HTERT RPE-1 (cell line): Measurements from ENCODE around the gene RRAS.

Source experiments
- in situ Hi-C: fragments of 300-500 bp; cut with MboI; formaldehyde crosslinking; loops from 4 replicates; pipeline ENCODE4 v1.14.3; 2020; ENCODE audit warnings: low sequenced_read_pairs

RRAS gene

DNA sequence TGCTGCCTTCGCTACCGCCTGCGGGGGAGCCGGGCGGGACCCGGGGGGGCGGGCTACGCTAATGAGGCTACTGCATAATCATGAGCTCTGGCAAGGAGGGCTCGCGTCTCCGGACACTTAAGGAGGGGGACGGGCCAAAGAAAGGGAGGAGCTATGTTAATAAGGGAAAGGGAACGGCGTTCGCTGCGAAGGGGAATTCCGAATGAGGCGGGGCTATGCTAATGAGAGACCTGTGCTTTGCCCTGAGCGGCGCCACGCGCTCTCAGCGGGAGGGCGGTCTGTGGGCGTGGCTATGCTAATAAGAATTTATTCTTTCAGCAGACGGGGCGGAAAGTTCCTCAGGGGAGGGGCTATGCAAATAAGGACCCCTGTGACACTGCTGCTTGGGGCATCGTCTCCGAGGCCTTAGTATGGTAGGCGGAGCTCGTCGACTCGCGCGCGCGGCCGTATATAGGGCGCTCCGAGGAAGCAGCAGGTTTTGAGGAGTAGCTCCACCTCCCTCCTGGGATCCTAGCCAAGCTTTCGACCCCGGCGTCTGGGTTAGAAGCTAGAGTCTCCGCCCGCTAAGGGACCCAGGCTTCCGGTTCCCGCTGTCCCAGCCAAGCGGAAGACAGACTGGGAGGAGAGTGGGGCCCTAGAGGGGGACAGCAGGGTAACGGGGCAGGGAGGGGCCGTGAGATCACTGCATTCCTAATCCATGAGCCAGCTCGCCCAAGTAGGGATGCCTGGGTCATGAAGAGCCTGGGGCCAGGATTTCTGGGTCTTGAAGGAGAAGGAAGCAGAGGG is at the start of gene RRAS:
TSS of gene RRAS (minus strand) at position 31 of the 786 bp plus-strand sequence. CDS start 45 bp downstream, outside the sequence.
- in situ Hi-C loops = no loop called here

DNA sequence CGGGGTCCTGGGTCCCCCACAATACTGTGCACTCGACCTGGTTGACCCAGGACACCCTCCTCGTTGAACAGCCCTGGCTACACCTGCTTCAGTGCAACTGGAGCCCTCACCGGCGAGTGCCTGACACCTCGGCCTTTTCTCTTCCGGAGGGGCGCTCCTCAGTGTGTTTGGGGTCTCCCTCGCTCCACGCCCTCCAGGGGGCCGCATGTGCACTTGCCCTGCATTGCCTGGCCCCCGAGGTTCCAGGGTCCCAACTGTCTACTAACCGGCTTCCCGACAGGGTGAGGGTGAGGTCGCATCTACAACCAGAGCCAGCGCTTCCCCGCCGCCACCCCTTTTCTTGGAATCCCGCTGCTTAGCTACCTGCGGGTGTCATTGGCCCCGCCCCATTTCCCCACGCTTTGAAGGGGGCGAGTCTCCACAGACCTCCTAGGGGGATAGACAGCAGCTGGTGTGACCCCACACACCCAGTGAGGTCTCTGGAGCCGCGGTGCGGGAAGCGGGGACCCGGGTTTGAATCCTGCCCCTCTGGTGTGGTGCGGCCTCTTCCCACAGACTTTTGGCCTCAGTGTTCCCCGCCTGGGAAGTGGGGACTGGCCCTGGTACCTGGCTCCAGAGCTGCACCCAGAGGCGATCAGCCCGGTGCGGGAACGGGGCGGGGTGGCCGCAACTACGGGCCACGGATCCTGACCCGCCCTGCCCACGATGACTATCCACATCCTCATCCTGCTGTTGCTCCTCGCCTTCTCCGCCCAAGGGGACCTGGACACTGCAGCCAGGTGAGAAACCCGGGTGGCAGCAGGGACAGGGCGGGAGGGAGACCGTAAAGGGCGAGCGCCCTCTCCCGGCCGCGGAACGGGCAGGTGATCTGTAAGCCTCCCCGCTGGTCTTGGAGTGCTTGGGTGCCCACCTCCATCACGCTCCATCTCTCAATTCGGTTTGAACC is 49.5 kb upstream of the RRAS start, which contains the start of gene ADM5:
TSS of gene ADM5 (plus strand) at position 462 of the 946 bp plus-strand sequence. CDS start at position 706, 244 bp downstream.
- in situ Hi-C loops = no loop called here

DNA sequence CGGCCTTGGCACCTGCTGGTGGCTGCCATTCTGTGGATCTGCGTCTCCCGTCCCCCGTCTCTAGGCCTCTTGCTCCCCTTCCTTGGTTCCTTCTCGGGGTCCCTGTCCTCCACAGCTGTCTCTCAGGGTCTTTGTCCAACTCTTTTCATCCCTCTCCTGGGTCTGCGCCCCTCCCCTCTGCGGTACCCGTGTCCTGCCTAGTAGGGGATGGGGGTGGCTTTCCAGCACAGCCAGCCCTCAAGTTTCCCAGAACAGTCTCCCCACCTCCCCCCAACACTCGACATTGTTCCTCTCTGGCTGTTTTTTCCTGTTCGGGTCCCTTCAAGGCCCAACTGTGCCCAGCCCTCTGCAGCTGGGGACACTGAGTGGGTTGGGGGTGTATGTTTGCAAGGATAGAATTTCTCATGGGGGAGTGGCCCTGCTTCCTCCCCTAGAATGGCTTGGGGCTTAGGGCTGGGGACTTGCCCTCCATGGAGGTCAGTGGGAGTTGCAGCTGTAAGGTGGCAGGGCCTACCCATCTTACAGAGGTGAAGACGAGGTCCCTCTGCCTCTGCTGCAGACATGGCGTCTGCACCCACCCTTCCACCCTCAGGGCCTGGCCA is 48.7 kb upstream of the RRAS start:
- in situ Hi-C loops = no loop called here

DNA sequence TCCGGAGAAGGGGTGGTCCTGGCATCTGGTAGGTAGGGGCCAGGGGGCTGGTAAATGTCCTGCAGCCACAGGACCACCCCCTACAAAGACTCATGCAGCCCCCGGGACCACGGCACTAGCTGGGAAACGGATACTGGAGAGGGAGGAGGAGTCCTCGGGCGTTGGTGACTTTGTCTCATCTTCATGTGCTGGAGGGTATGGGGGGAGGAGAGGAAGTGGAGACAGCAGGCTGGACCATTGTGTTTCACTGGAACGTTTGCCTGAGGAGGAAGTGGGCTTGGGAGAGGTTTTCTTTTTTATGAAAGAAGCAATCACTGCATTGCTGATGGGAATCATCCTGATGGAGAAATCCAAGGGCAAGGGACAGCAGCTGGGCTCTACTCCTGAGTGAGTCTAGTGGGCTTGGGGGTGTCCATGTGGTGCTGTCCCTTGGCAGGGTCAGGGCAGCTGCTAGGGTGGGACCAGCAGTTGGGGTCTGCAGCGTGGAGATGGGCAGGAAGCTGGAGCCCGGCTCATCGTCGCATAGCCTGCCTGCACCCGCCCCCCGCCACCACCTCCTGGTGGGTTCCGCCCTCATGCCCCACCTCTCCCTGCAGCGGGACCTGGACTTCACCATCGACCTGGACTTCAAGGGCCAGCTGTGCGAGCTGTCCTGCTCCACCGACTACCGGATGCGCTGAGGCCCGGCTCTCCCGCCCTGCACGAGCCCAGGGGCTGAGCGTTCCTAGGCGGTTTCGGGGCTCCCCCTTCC is 47.8 kb upstream of the RRAS start:
- in situ Hi-C loops = no loop called here

DNA sequence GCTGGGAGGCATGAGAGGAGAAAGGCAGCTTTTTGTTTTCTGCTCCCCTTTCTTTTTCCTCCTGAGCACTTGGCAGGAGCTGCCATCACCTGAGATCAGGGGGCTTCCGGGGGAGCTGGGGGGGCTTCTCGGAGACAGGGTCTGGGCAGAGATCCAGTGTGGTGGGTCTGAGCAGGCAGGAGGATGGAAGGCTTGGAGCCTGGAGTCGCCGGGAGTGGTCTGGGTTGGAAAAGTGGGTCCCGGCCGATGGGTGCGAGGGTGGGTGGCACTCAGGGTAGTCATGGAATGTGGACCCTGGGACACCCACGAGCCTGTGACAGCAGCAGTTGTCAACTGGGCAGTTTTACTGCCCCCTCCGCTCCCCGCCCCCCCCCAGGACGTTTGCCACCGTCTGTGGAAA is 47.2 kb upstream of the RRAS start:
- in situ Hi-C loops = no loop called here

DNA sequence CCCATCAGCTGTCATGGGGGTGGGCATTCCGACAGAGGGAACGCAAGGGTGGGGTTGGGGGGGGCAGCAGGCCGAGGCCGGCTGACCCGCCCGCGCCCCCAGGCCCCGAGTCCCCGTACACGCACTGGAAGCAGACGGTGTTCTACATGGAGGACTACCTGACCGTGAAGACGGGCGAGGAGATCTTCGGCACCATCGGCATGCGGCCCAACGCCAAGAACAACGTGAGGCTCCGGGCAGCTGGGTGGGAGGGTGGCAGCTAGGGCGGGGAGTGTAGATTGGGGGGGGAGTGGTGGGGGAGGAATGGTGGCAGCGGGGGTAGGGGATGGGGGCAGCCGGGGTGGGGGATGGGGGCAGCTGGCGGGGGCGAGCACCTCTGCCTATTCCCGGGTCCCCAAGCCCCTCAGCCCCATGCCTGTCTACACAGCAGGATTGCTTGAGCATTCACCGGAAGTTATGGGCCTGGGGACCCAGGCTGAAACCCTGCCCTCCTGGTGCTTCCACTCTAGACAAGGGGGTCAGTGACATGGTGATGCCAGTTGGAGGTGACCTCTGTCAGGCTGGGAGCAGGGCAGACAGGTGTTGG is 46.7 kb upstream of the RRAS start:
- in situ Hi-C loops = no loop called here

DNA sequence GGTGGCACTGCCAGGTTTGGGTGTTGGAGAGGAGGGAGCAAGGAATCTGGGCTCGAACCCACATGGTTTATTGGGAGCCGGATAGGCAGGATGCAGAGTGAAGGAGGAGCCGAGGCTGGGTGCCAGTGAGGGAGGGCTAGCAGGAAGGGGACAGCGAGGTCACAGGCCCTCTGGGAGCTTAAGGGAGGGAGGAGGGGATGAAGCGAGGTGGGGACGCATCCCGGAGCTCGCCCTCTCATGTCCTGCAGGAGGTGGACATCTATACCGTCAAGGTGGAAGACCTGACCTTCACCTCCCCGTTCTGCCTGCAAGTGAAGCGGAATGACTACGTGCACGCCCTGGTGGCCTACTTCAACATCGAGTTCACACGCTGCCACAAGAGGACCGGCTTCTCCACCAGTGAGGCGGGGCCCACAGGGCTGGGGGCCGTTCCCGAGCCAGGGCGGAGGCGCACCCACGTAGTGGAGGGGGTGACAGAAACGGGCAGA is 45.9 kb upstream of the RRAS start:
- in situ Hi-C loops = no loop called here

DNA sequence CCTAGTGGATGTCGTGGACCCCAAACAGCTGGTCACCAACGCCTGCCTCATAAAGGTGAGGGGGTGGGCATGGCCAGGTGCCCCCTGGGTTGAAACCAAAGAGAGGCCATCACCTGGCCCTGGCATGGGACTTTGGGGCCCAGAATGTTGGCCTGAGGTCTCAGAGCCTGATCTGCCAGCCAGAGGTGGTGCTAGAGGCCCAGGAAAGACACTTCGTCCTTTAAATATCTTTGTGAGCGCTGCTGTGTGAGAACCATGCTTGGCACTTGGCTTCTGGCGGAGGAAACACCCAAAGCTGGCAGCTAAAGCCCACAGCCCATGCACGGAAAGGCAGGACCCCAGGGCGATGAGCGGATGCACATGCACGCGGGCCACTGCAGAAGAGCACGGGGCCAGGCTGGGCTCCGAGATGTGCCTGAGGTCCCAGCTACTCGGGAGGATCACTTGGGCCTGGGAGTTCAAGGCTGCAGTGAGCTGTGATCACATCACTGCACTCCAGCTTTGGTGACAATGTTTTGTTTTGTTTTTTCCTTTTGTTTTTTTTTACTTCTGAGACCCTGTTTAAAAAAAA is 45.1 kb upstream of the RRAS start:
- in situ Hi-C loops = no loop called here

DNA sequence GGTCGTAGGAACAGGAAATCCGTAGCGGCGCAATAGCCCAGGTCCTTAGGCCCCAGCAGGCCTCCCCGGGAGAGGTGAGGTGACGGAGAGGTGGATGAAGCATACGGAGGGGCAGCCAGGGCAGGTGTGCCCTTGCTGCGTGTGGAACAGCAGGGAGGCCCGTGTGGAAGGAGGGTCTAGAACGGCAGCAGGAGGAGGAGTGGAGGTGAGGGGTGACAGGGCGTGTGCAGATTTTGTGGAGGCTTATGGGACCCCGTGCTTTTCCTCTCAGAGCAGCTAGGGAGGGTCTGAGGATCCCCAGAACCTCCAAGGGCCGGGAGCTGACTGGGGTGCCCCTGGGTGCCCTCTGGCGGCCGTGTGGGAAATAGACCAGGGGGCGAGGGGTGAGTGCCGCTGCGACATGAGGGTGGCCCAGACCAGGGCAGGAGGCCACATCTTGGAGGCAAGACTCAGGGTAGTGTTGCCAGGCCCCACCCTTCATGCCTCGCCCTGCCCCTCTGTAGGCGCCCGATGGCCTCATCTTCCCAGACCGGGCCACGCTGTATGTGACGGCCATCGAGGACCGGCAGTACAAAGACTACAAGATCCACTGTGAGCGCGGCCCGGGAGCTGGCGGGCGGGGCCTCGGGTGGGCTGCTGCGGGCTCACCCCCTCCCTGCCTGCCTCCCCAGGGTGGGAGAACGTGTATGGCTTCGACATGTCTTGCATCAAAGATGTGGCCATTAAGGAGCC is 44.5 kb upstream of the RRAS start:
- in situ Hi-C loops = no loop called here

DNA sequence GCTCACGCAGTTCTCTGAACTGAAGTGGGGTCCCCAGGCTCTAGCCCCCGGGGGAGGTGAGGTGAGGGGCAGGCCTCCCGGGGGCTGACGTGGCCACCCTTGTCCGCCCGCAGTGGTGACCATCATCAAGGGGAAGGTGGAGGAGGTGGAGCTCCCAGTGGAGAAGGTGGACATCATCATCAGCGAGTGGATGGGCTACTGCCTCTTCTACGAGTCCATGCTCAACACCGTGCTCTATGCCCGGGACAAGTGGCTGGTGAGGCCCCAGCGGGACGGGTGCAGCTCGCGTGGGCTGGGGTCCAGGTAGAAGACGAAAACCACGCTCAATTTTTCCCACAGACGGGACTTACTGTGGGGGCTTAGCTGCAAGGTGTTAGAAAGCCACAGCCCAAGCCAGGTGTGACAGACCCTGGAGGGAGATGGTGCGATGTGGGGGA is 43.9 kb upstream of the RRAS start:
- in situ Hi-C loops = no loop called here

DNA sequence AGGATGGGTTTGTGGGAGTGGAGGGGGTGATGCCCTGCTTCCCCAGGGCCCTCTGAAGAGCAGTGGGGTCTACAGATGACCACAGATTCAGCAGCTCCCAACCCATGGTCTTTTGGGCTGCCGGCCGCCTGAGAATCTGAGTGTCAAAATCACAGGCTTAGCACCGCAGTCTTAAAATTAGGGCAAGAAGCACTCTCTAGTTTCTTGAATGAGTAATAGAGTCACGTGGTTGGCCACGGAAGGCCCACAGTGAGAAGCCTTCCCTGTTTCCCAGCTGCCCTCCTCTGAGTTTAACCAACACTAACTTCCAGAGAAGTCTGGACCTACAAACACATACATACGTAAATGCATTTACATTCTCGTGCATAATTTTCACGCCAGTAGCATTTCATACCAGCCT is 42.3 kb upstream of the RRAS start:
- in situ Hi-C loops = no loop called here

DNA sequence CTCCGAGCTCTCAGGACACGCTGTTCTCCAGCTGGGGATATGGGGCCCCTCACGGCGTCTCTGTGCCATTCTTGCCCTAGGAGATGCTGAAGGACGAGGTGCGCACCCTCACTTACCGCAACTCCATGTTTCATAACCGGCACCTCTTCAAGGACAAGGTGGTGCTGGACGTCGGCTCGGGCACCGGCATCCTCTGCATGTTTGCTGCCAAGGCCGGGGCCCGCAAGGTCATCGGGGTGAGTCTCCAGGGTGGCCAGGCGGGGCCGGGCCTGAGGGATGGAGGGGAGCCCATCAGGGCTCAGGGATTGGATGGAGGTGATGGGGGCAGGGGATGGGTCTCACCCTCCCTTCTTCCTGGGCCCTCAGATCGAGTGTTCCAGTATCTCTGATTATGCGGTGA is 41.9 kb upstream of the RRAS start:
- in situ Hi-C loops = no loop called here

DNA sequence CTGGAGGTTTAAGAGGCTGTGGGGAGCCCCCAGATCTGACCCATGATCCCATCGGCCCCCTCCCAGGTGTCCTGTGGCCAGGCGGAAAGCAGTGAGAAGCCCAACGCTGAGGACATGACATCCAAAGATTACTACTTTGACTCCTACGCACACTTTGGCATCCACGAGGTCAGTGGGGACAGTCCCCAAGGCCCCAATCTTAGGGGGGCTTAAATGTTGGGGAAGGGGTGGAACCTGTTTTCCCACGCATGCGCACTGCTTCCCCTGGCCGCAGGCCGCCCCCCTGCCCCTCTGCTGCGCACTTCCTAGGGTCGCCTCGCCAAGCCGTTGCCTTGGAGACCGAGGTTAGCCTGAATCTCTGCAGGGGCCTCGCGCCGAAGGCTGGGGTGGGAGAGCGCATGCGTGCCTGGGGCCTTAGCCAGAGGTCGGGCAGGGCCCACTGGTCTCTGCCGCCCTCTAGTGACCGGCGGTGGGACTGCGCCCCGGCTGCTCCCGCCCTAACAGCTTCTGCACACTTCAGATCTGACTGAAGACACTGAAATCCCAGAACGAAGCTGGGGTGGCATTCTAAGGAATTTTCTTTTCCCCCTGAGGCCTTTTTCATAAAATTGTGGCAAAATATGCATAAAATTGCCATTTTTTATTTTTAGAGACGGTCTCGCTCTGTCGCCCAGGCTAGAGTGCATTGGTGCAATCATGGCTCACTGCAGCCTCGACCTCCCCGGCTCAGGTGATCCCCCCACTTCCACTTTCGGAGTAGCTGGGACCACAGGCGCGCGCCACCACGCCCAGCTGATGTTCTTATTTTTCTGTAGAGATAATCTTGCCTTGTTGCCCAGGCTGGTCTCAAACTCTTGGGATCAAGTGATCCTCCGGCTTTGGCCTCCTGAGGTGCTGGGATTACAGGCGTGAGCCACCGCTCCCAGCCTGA is 40.7 kb upstream of the RRAS start:
- in situ Hi-C loops = no loop called here

DNA sequence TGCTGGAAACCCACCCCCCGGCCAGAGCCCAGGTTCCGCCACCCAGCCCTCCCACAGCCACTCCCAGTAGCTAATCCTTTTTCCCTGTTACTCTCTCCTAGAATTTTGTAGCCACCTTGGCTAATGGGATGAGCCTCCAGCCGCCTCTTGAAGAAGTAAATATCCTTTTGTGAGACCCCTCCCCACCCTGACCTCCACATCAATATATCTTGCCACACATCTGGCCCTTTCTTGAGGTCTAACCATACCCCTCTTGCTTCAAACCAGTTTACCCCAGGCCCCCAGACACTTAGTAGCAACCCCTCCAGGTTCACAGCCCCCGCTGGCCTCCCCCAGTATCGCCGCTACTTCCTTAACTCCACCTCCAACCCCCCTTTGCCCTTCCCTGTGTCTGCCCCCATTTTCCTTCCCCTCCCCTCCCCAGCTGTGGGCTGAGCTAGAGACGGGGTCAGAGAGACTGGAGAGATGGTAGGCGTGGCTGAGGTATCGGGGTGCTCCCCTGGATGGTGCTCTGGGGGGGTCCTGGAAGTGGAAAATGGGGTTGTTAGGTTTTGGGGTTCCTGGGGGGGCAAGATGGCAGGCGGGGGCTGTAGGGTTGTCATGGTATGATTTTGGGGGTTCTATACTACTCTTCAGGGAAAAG is 39.9 kb upstream of the RRAS start:
- in situ Hi-C loops = no loop called here

DNA sequence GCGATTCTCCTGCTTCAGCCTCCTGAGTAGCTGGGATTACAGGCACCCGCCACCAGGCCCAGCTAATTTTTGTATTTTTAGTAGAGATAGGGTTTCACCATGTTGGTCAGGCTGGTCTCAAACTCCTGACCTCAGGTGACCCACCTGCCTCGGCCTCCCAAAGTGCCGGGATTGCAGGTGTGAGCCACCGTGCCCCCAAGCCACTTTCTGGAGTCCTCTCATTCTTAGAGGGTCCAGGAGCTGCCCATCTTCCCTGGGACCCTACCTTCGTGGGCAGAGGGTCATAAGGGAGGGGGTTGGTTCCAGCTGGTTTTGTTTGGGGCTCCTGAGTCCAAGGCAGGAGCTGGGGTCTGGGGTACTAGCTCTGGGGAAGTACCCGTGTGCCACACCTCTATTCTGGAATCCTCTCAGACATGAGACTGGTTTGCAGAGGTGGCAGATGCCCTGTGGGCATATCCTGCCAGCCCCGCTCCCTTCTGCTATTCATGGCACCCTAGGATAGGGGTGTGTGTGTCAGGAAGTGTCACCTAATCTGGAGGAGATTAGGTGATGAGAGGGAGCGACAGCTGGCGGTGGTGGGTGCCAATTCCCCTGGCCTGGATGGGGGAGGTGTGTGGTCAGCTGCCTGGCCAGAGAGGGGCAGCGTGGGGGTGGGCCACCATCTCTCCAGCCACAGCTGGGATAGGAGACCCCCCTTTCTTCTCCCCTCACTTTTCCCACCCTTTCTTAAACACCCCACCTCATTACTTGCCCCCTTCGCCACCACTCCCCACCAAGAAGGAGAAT is 39.2 kb upstream of the RRAS start:
- in situ Hi-C loops = no loop called here

DNA sequence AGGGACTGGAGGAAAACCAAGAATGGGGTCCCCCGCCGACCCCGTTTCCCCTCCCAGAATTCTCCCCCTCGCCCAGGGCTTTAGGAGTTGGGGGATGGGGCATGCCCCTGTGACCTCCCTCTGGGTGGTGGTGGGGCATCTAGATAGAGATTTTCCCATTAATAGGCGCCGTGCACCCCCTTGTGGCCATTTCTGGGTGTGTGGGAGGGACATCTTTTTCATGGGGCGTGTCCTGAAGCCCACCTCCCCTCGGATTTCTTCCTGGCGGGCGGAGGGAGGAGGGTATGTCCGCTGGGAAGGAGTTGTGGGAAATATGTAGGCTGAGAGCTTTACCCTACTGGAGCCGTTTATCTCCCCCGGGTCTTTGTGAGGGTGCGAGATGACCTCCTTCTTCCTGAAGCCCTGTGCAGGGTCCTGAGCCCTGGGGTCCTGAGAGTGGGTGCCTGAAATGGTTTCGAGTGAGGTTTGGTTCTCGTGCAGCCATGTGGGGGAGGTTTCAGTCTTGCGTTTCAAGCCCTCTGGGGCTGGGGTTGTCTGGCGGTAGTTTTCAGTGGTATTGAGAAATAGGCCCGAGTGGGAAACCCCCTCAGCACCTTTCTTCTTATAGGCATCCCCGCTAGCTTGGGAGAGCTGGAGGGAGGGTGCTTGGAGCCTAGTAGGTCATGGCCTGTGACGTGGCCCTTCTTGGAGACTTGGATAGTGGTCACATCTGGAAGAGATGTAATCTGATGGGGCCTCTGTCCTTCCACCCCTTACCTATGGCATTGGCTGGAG is 38.1 kb upstream of the RRAS start:
- in situ Hi-C loops = no loop called here
